Measurements from ENCODE around the gene APBB1. TPM values are rescaled to one million over a fixed set of nuclear protein-coding genes. Genes with fewer than 3 reads are reported as not detected.
A peak's percentile ranks its signal among the peaks of the same experiment; 100 is the strongest.

APBB1 gene
- total and polyA plus RNA-seq, 2 of the 4 experiments (the other 2 are of a cell fraction) = 39.4 to 44.1 TPM

DNA sequence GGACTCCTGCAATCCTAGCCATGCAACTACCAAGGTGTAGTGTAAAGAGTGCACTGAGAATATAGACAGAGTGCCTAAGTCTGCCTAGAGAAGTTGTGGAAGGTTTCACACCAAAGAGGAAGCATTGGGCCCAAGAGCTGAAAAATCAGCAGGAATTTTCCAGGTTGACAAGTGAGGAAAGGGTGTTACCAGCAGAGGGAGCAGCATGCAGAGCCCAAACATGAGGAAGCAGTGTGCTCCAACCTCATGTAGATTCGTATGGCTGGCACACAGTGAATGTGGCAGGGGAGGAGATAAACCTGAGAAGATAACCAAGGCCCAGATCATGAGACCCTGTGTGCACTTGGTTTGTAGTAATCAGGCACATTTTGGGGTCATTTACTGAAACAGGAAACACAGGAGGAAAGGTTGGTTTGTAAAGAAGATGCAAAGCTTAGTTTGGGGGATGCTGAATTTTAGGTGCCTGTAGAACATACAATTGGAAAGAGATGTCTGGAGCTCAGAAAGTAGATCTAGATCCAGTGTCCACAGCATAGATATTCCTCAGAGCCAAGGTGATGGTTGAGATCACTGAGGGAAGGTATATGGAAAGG lies 20.2 kb upstream of the APBB1 start:
- Histone ChIP-seq H2BK120ac (ENCODE audit: low read depth, low read length) (no peak overlapping the region), H4K8ac (ENCODE audit: low read depth in 2 of 2, low read length in 2 of 2) (no peak overlapping the region), H3K14ac (replicated peaks; ENCODE audit: low read depth, low read length) (no peak overlapping the region), H3K4me3 (ENCODE audit: insufficient read depth, low read depth, low read length) (no peak overlapping the region), H2BK20ac (ENCODE audit: low read depth, low read length) (no peak overlapping the region), H4K5ac (ENCODE audit: low read depth, low read length) (no peak overlapping the region), H3K9ac (ENCODE audit: low read depth, low read length) (no peak overlapping the region), H3K4me2 (ENCODE audit: low read depth, low read length) (no peak overlapping the region), H3K9me3 (ENCODE audit: control insufficient read depth, insufficient read depth, low read length) (no peaks in the 10 kb centered on the region), H3K18ac (ENCODE audit: low read depth, low read length) (no peak overlapping the region), H3K79me1 (ENCODE audit: low read depth in 1 of 2, low read length in 2 of 2) (no peaks in the 10 kb centered on the region), H2AK9ac (replicated peaks; ENCODE audit: low read depth, low read length, poor library complexity) (no peak overlapping the region), H2AFZ (replicated peaks; ENCODE audit: low read length, poor library complexity) (peak overlapping the region; percentile 54), H3K9me1 (ENCODE audit: insufficient read depth, low read length) (no peaks in the 10 kb centered on the region), H3K4me1 (ENCODE audit: control insufficient read depth, insufficient read depth, low read length) (no peaks in the 10 kb centered on the region), H3K36me3 (ENCODE audit: control insufficient read depth, insufficient read depth, low read length) (no peaks in the 10 kb centered on the region), H4K91ac (ENCODE audit: insufficient read depth, low read depth, low read length) (no peak overlapping the region), H3K4ac (ENCODE audit: low read depth, low read length) (no peak overlapping the region), H3K27ac (ENCODE audit: insufficient read depth, low read length) (no peak overlapping the region), H3K23ac (ENCODE audit: low read depth, low read length) (no peak overlapping the region), H2BK5ac (ENCODE audit: low read depth, low read length, poor library complexity, severe bottlenecking) (no peak overlapping the region), H2AK5ac (ENCODE audit: low read depth, low read length) (no peak overlapping the region), H3K27me3 (ENCODE audit: control insufficient read depth, insufficient read depth, low read length) (no peaks in the 10 kb centered on the region), H2BK15ac (ENCODE audit: low read depth, low read length) (no peak overlapping the region), H3K56ac (ENCODE audit: extremely low read depth, insufficient read depth, low read length) (no peak overlapping the region), H4K20me1 (ENCODE audit: insufficient read depth, low read length) (no peaks in the 10 kb centered on the region)
- dilution Hi-C loops (cut with HindIII; ENCODE audit: low sequenced_read_pairs, unreplicated experiment) (no loop called here), intact Hi-C loops (cut with micrococcal nuclease) (loop anchor here (1.0 kb wide), 1 partner anchor 267 kb away; no protein-coding TSS in a partner anchor), in situ Hi-C loops (cut with MboI; ENCODE audit: low sequenced_read_pairs) (no loop called here)
- peak; percentile 59 for DNase-seq
- CTCF ChIA-PET = interaction anchor here (0.6 to 2.6 kb wide), 8 partner anchors 12 to 244 kb away, joined by 3 to 19 read pairs (median 3); partner anchors contain the start of gene MRPL17
- POLR2A ChIA-PET (ENCODE audit: unreplicated experiment) = no interaction called here
- TF ChIP-seq RAD21 (IDR thresholded peaks at IDR 0.05; ENCODE audit: low read length) (peak; percentile 53), MXI1 (IDR thresholded peaks at IDR 0.05; ENCODE audit: borderline replicate concordance, low read depth, low read length) (peak; percentile 69; the same call in 1 of the 2 replicates), BHLHE40 (IDR thresholded peaks at IDR 0.05; ENCODE audit: low read depth, low read length) (no peak), MAFK (IDR thresholded peaks at IDR 0.05; ENCODE audit: low read depth, low read length) (no peak), MAZ (IDR thresholded peaks at IDR 0.05; ENCODE audit: borderline replicate concordance, low read depth, low read length) (no peak; the same call in 1 of the 2 replicates), CTCF (conservative IDR thresholded peaks at IDR 0.05; ENCODE audit: low read depth, low read length) (peak; percentile 61), SMC3 (IDR thresholded peaks at IDR 0.05; ENCODE audit: low read depth, low read length) (peak; percentile 63), CHD1 (IDR thresholded peaks at IDR 0.05; ENCODE audit: low read depth, low read length) (no peak)
- no TSS peak for BruUV-seq (replicated peaks)
- peak; percentile 55 for ATAC-seq (ENCODE audit: low read depth)
- WGBS, 2 experiments (ENCODE audit: extremely low coverage in 2 of 2, insufficient read length in 1 of 2) = 17% methylated on average over 1 of the region's 1 CpG; no CpG with 5 or more reads in 1 of the 2 experiments
